GM23248 (cell line): ENCODE data around the gene TEX30. TPM values are rescaled to one million over a fixed set of nuclear protein-coding genes. Genes with fewer than 3 reads are reported as not detected.

Experiments
- DNase-seq: peaks from one replicate; pipeline ENCODE4 v3.0.0-alpha.2; 2015
- H2AFZ ChIP-seq: fragments of 200-600 bp; sonication (generic); 2 replicates; pipeline ENCODE4 v1.6.1; 2016; ENCODE audit warnings: antibody characterized with exemption
- H3F3A ChIP-seq: fragments of 200-600 bp; sonication (generic); 2 replicates; pipeline ENCODE4 v1.6.1; 2016; ENCODE audit warnings: mild to moderate bottlenecking, antibody characterized with exemption, mixed run types; ENCODE audit not compliant: insufficient read depth
- H3K27ac ChIP-seq: fragments of 200-600 bp; sonication (generic); 2 replicates; pipeline ENCODE4 v1.5.1; 2016; ENCODE audit warnings: mild to moderate bottlenecking
- H3K27me3 ChIP-seq: fragments of 200-600 bp; sonication (generic); replicated peaks from 2 replicates; pipeline ENCODE4 v1.6.1; 2016; ENCODE audit warnings: mild to moderate bottlenecking; ENCODE audit not compliant: insufficient read depth
- H3K36me3 ChIP-seq: fragments of 200-600 bp; sonication (generic); 2 replicates; pipeline ENCODE4 v1.6.1; 2016; ENCODE audit warnings: low read depth, mild to moderate bottlenecking
- H3K4me1 ChIP-seq: fragments of 200-600 bp; sonication (generic); 2 replicates; pipeline ENCODE4 v1.6.1; 2016; ENCODE audit warnings: mild to moderate bottlenecking; ENCODE audit not compliant: insufficient read depth
- H3K4me2 ChIP-seq: fragments of 200-600 bp; sonication (generic); one replicate; pipeline ENCODE4 v1.6.1; 2016; ENCODE audit warnings: mild to moderate bottlenecking; ENCODE audit not compliant: unreplicated experiment
- H3K4me3 ChIP-seq: fragments of 200-600 bp; sonication (generic); 2 replicates; pipeline ENCODE4 v1.5.1; 2016; ENCODE audit warnings: mild to moderate bottlenecking
- H3K79me2 ChIP-seq: fragments of 200-600 bp; sonication (generic); 2 replicates; pipeline ENCODE4 v1.6.1; 2016; ENCODE audit warnings: mild to moderate bottlenecking; ENCODE audit not compliant: insufficient read depth
- H3K9ac ChIP-seq: fragments of 200-600 bp; sonication (generic); 2 replicates; pipeline ENCODE4 v1.6.1; 2016; ENCODE audit warnings: mild to moderate bottlenecking
- H3K9me2 ChIP-seq: fragments of 200-600 bp; sonication (generic); 2 replicates; pipeline ENCODE4 v1.6.1; 2016; ENCODE audit warnings: mixed run types, mild to moderate bottlenecking, moderate library complexity; ENCODE audit not compliant: insufficient read depth
- H3K9me3 ChIP-seq: fragments of 200-600 bp; sonication (generic); one replicate; pipeline ENCODE4 v1.6.1; 2017; ENCODE audit warnings: low read depth
- H4K20me1 ChIP-seq: fragments of 200-600 bp; sonication (generic); 2 replicates; pipeline ENCODE4 v1.6.0; 2016; ENCODE audit not compliant: insufficient read depth
- EZH2 ChIP-seq: fragments of 200-600 bp; sonication (generic); IDR thresholded peaks from 2 replicates; pipeline ENCODE4 v1.6.1; 2018; ENCODE audit warnings: antibody characterized with exemption, mild to moderate bottlenecking; ENCODE audit not compliant: insufficient read depth, poor library complexity, severe bottlenecking
- EZH2phosphoT487 ChIP-seq: fragments of 200-600 bp; sonication (generic); IDR thresholded peaks from 2 replicates; pipeline ENCODE4 v1.6.1; 2018; ENCODE audit warnings: antibody characterized with exemption, moderate library complexity, mild to moderate bottlenecking, low read depth; ENCODE audit not compliant: insufficient read depth
- WGBS, 2 experiments: methylation state at CpG; one replicate each; pipeline ENCODE4 v1.1.6; 2015 to 2017; ENCODE audit warnings: low lambda C conversion rate in 2 of 2, low coverage in 1 of 2; ENCODE audit errors: missing lambda C conversion rate in 2 of 2; 5-methylcytosine and 5-hydroxymethylcytosine counted together
- in situ Hi-C: fragments of 300-500 bp; cut with MboI; formaldehyde crosslinking; loops from 2 replicates; pipeline ENCODE4 v1.15.0; 2020
- polyA plus RNA-seq: library from polyadenylated mRNA; unstranded; fragments of >200 nt; fragmentation: Nextera tagmentation; extraction: Ambion mirVana; gene quantifications from 2 replicates; pipeline ENCODE4 v1.2.1, GENCODE V29; 2016
- total RNA-seq: library from RNA; depleted of rRNA; stranded (reverse); fragments of >200 nt; shearing (Covaris generic); gene quantifications from 2 replicates; pipeline ENCODE4 v1.2.3, GENCODE V29; 2014; rRNA removed

TEX30 gene
- total and polyA plus RNA-seq, 2 experiments from 2014 or later = 21.1 to 37.6 TPM

- H3K4me1 ChIP-seq = 0 out of 2 replicates have a peak, but pooled peaks cover 3% of the 10 kb centered on the region
- 33 to 34% methylated on average over 6 of the region's 6 CpGs for WGBS, 2 experiments
- H3K4me2 ChIP-seq = no peak overlapping the region
Observed at GRCh38 chr13:102724923-102725322, 48.7 kb downstream of the TEX30 start.

DNA sequence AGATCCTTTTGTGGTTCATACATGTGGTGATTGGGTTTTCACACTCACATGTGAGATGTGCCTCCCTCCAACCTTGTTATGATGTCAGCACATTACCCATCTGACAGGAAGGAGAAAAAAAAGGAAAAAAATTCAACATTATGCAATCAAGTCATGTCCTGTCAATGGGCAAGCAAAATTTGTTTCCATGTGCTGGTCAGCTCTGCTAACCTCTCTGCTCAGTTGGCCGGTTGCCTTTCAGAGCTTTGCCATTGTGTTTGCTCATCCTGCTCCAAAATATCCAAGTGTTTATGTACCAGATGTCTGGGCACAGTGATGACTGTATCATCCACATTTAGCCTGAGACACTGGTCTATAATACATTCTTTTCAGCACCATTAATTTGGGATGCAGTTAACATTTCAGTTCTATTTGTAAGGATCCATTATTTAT, 51.8 kb downstream of the TEX30 start:
- H3K79me2 ChIP-seq = no peaks in the 10 kb centered on the region
- no peaks in the 10 kb centered on the region for H4K20me1 ChIP-seq
- no peak overlapping the region for H3K27ac ChIP-seq
- no peak overlapping the region for H3K9ac ChIP-seq
- no peak for TF ChIP-seq EZH2phosphoT487
- no peak for TF ChIP-seq EZH2
- no peaks in the 10 kb centered on the region for H3K9me3 ChIP-seq
- DNase-seq = peak; percentile 69
- no peak overlapping the region for H2AFZ ChIP-seq
- WGBS, 2 experiments = 32 to 40% methylated on average over 1 of the region's 1 CpG
- no peak overlapping the region for H3K4me3 ChIP-seq
- no peaks in the 10 kb centered on the region for H3K27me3 ChIP-seq
- no peaks in the 10 kb centered on the region for H3K36me3 ChIP-seq
- in situ Hi-C loops = loop anchor here (10.0 kb wide), 1 partner anchor 137 kb away; no protein-coding TSS in a partner anchor
- H3K9me2 ChIP-seq = no peaks in the 10 kb centered on the region
- H3F3A ChIP-seq = 0 out of 2 replicates have a peak, but pooled peaks cover 4% of the 10 kb centered on the region
- H3K4me2 ChIP-seq = no peak overlapping the region
- 0 out of 2 replicates have a peak, but pooled peaks cover 3% of the 10 kb centered on the region for H3K4me1 ChIP-seq

More at GRCh38 chr13:102724923-102725322, 48.7 kb downstream of the TEX30 start:
- DNase-seq = peak; percentile 80
- Histone ChIP-seq H2AFZ (no peak overlapping the region), H3K9ac (no peak overlapping the region), H3K36me3 (no peaks in the 10 kb centered on the region), H3K9me2 (no peaks in the 10 kb centered on the region), H3K27me3 (0 out of 2 replicates have a peak, but pooled peaks cover 2% of the 10 kb centered on the region), H3K9me3 (no peaks in the 10 kb centered on the region), H3K79me2 (no peaks in the 10 kb centered on the region), H3K4me3 (no peak overlapping the region), H3F3A (0 out of 2 replicates have a peak, but pooled peaks cover 4% of the 10 kb centered on the region), H4K20me1 (no peaks in the 10 kb centered on the region), H3K27ac (no peak overlapping the region)
- TF ChIP-seq EZH2 (no peak), EZH2phosphoT487 (no peak)
- in situ Hi-C loops = loop anchor here (10.0 kb wide), 1 partner anchor 140 kb away; no protein-coding TSS in a partner anchor

DNA sequence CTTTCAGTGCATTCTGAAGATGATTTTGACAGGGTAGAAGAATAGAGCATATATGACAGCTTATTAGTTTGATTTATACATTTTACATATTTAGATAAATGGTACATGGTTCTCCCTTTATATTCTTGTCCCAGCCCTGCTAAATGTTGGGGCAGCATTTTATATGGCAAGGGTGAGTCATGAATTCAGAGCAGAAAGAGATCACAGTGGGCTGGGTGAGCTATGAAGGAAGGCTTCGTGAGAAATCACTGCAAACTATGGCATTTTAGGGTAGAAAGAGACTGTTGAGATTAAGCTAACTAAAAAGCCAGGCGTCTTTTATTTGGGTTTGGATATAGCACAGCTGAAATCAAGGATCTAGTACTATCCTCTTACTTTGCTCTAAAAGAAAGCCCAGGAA, 54.8 kb downstream of the TEX30 start:
- H3F3A ChIP-seq = 0 out of 2 replicates have a peak, but pooled peaks cover 4% of the 10 kb centered on the region
- DNase-seq = peak; percentile 38
- H3K4me1 ChIP-seq = 0 out of 2 replicates have a peak, but pooled peaks cover 3% of the 10 kb centered on the region
- H3K27ac ChIP-seq = no peak overlapping the region
- in situ Hi-C loops = no loop called here
- no peak overlapping the region for H3K4me3 ChIP-seq
- no peak overlapping the region for H3K4me2 ChIP-seq
- WGBS, 2 experiments = 58 to 69% methylated on average over 2 of the region's 2 CpGs
- H3K9ac ChIP-seq = no peak overlapping the region
- no peaks in the 10 kb centered on the region for H3K9me2 ChIP-seq
- no peaks in the 10 kb centered on the region for H3K36me3 ChIP-seq
- H3K9me3 ChIP-seq = no peaks in the 10 kb centered on the region
- no peaks in the 10 kb centered on the region for H3K79me2 ChIP-seq
- H2AFZ ChIP-seq = no peak overlapping the region
- H4K20me1 ChIP-seq = no peaks in the 10 kb centered on the region
- TF ChIP-seq EZH2phosphoT487 (no peak), EZH2 (no peak)
- H3K27me3 ChIP-seq = no peaks in the 10 kb centered on the region; the same call in 1 of the 2 replicates

Other genes with a start within 250 kb of the TEX30 start
- gene TPP2, start 176.8 kb downstream of the TEX30 start, total RNA-seq = 41.3 and 50.6 TPM in 2 replicates
- gene TPP2, start 176.8 kb downstream of the TEX30 start, polyA plus RNA-seq = 22.5 and 24.3 TPM in 2 replicates
- gene METTL21C, start 78.7 kb downstream of the TEX30 start, total RNA-seq = not detected in 2 replicates
- gene METTL21C, start 78.7 kb downstream of the TEX30 start, polyA plus RNA-seq = not detected in 2 replicates
- 26.0 and 26.7 TPM in 2 replicates for gene POGLUT2, start 25.2 kb upstream of the TEX30 start, total RNA-seq
- 26.4 and 27.7 TPM in 2 replicates for gene POGLUT2, start 25.2 kb upstream of the TEX30 start, polyA plus RNA-seq
- gene BIVM, start 25.3 kb upstream of the TEX30 start, total RNA-seq = 24.1 and 35.7 TPM in 2 replicates
- 22.9 and 25.8 TPM in 2 replicates for gene BIVM, start 25.3 kb upstream of the TEX30 start, polyA plus RNA-seq
- gene ERCC5, start 72.2 kb upstream of the TEX30 start, total RNA-seq = 78.5 and 103 TPM in 2 replicates
- 44.6 and 49.2 TPM in 2 replicates for gene ERCC5, start 72.2 kb upstream of the TEX30 start, polyA plus RNA-seq